Type B pancreatic cell (in vitro differentiated cells): ENCODE data around the gene OR7E24. TPM values are rescaled to one million over a fixed set of nuclear protein-coding genes. Genes with fewer than 3 reads are reported as not detected.

ENCODE experiments used
- DNase-seq: peaks from one replicate; pipeline ENCODE4 v3.0.0; 2021; ENCODE audit warnings: mixed read lengths; ENCODE audit not compliant: unreplicated experiment; ENCODE audit errors: extremely low spot score
- H3K27ac Mint-ChIP-seq: 2 replicates; pipeline ENCODE4 v1.8.0; 2021; ENCODE audit warnings: mild to moderate bottlenecking, mixed read lengths
- H3K27me3 Mint-ChIP-seq: 2 replicates; pipeline ENCODE4 v1.8.0; 2021; ENCODE audit warnings: mixed read lengths
- H3K36me3 Mint-ChIP-seq: 2 replicates; pipeline ENCODE4 v1.8.0; 2021; ENCODE audit warnings: mixed read lengths
- H3K4me1 Mint-ChIP-seq: one replicate; pipeline ENCODE4 v1.8.0; 2021; ENCODE audit warnings: mixed read lengths; ENCODE audit not compliant: unreplicated experiment
- H3K4me3 Mint-ChIP-seq: 2 replicates; pipeline ENCODE4 v1.8.0; 2021; ENCODE audit warnings: mild to moderate bottlenecking, mixed read lengths
- H3K9me3 Mint-ChIP-seq: 2 replicates; pipeline ENCODE4 v1.8.0; 2021; ENCODE audit warnings: mixed read lengths
- CTCF ChIP-seq: fragments of 200-600 bp; sonication (generic); conservative IDR thresholded peaks from 2 replicates; pipeline ENCODE4 v1.5.0; 2021; ENCODE audit warnings: antibody characterized with exemption, mild to moderate bottlenecking
- total RNA-seq: library from RNA; stranded (reverse); gene quantifications from 2 replicates; pipeline ENCODE4 v1.2.1, GENCODE V29; 2021; ENCODE audit warnings: low replicate concordance

OR7E24 gene
- total RNA-seq, 1 donor from 2014 or later: not detected

- H3K4me3 Mint-ChIP-seq: no peak overlapping the region
- no peak for DNase-seq
- no peaks in the 10 kb centered on the region for H3K27me3 Mint-ChIP-seq
- TF ChIP-seq CTCF: no peak
- H3K9me3 Mint-ChIP-seq: peaks cover 32% of the 10 kb centered on the region
- peaks cover 64% of the 10 kb centered on the region for H3K36me3 Mint-ChIP-seq
- no peaks in the 10 kb centered on the region for H3K4me1 Mint-ChIP-seq
- H3K27ac Mint-ChIP-seq: no peak overlapping the region
These were observed 44.7 kb downstream of the OR7E24 start for GRCh38 chr19:9295411-9295849.

GRCh38 chr19:9296336-9296735 lies 45.6 kb downstream of the OR7E24 start:
- no peaks in the 10 kb centered on the region for H3K4me1 Mint-ChIP-seq
- no peak overlapping the region for H3K4me3 Mint-ChIP-seq
- H3K9me3 Mint-ChIP-seq: peaks cover 37% of the 10 kb centered on the region
- H3K27me3 Mint-ChIP-seq: no peaks in the 10 kb centered on the region
- H3K36me3 Mint-ChIP-seq: peaks cover 71% of the 10 kb centered on the region
- H3K27ac Mint-ChIP-seq: no peak overlapping the region
- TF ChIP-seq CTCF: no peak
- DNase-seq: no peak

Other genes starting within 250 kb of the OR7E24 start
- gene MUC16, start 240.5 kb upstream of the OR7E24 start, total RNA-seq: 119 and 342 TPM in 2 replicates
- gene OR1M1, start 163.9 kb upstream of the OR7E24 start, total RNA-seq: 0.31 TPM in 1 of 2 replicates, not detected in the other
- 0.10 TPM in 1 of 2 replicates, not detected in the other for gene OR7G2, start 143.5 kb upstream of the OR7E24 start, total RNA-seq
- gene OR7G1, start 135.2 kb upstream of the OR7E24 start, total RNA-seq: not detected in 2 replicates
- gene OR7G3, start 124.0 kb upstream of the OR7E24 start, total RNA-seq: not detected in 2 replicates
- 40.3 and 40.5 TPM in 2 replicates for gene ZNF317, start 110.5 kb upstream of the OR7E24 start, total RNA-seq
- 0.57 and 1.3 TPM in 2 replicates for gene OR7D2, start 72.0 kb upstream of the OR7E24 start, total RNA-seq
- gene OR7D4, start 31.3 kb upstream of the OR7E24 start, total RNA-seq: not detected in 2 replicates
- 6.0 and 7.3 TPM in 2 replicates for gene ZNF699, start 58.9 kb downstream of the OR7E24 start, total RNA-seq
- 19.6 and 33.2 TPM in 2 replicates for gene ZNF559, start 73.2 kb downstream of the OR7E24 start, total RNA-seq
- 4.1 and 10.6 TPM in 2 replicates for gene ZNF177, start 112.1 kb downstream of the OR7E24 start, total RNA-seq
- gene ZNF266, start 184.6 kb downstream of the OR7E24 start, total RNA-seq: 38.3 and 40.1 TPM in 2 replicates
- gene ZNF560, start 247.7 kb downstream of the OR7E24 start, total RNA-seq: 0.10 TPM in 1 of 2 replicates, not detected in the other